Suprapubic skin (tissue), 4 donors: ENCODE measurements around the gene GATAD2B. TPM values are rescaled to one million over a fixed set of nuclear protein-coding genes. Genes with fewer than 3 reads are reported as not detected.

Experiments
- DNase-seq, 2 donors: peaks; one replicate each; pipeline ENCODE4 v3.0.0-alpha.2; 2019; ENCODE audit warnings: low spot score in 2 of 2
- H3K27ac ChIP-seq: fragments of 200-600 bp; sonication (generic); one replicate; pipeline ENCODE4 v1.5.1; 2019
- H3K27me3 ChIP-seq: fragments of 200-600 bp; sonication (generic); one replicate; pipeline ENCODE4 v1.5.1; 2019
- H3K36me3 ChIP-seq: fragments of 200-600 bp; sonication (generic); one replicate; pipeline ENCODE4 v1.5.1; 2019
- H3K4me1 ChIP-seq: fragments of 200-600 bp; sonication (generic); one replicate; pipeline ENCODE4 v1.5.1; 2019
- H3K4me3 ChIP-seq: fragments of 200-600 bp; sonication (generic); one replicate; pipeline ENCODE4 v1.5.1; 2019; ENCODE audit warnings: mild to moderate bottlenecking
- H3K9me3 ChIP-seq: fragments of 200-600 bp; sonication (generic); one replicate; pipeline ENCODE4 v1.5.1; 2019
- EP300 ChIP-seq: sonication (generic); formaldehyde crosslinking; IDR thresholded peaks from one replicate; pipeline ENCODE4 v1.6.1; 2017; ENCODE audit warnings: antibody characterized with exemption
- POLR2A ChIP-seq, 2 donors: fragments of 450-650 bp; IDR thresholded peaks; one replicate each; pipeline ENCODE4 v1.6.1; 2017; ENCODE audit warnings: antibody characterized with exemption in 2 of 2, mild to moderate bottlenecking in 2 of 2, moderate library complexity in 2 of 2
- POLR2AphosphoS5 ChIP-seq, 3 donors: sonication (generic); formaldehyde crosslinking; IDR thresholded peaks; one replicate each; pipeline ENCODE4 v1.6.1; 2017; ENCODE audit warnings: antibody characterized with exemption in 3 of 3
- whole genome bisulfite sequencing: methylation state at CpG from one replicate; pipeline ENCODE4 v1.1.5; 2018; 5-methylcytosine and 5-hydroxymethylcytosine counted together
- total RNA-seq, 4 donors: library from RNA; depleted of rRNA; stranded (reverse); fragments of >200 nt; gene quantifications; one replicate each; pipeline ENCODE4 v1.1.0, GENCODE V29; 2016
- TF ChIP-seq, protein P1 (sequence below), 2 donors: fragments of 200-600 bp in 1 of 2; fragments of 450-650 bp in 1 of 2; sonication (generic) in 1 of 2; IDR thresholded peaks; one replicate each; pipeline ENCODE4 v1.5.1; 2016 to 2019; ENCODE audit warnings: antibody characterized with exemption in 2 of 2, mild to moderate bottlenecking in 1 of 2, moderate library complexity in 1 of 2

GATAD2B gene
- total RNA-seq, 4 donors from 2014 or later: 25.5 to 64.5 (median 37.1) TPM

GRCh38 chr1:153801786-153802697 lies 120.7 kb downstream of the GATAD2B start:
- peaks cover 28% of the 10 kb centered on the region for H3K4me1 ChIP-seq
- H3K27me3 ChIP-seq: no peaks in the 10 kb centered on the region
- DNase-seq: peak in 1 of 2 donors; percentile 67
- H3K36me3 ChIP-seq: peaks cover 2% of the 10 kb centered on the region
- H3K4me3 ChIP-seq: no peak overlapping the region
- WGBS: 82% methylated on average over 7 of the region's 7 CpGs
- no peaks in the 10 kb centered on the region for H3K9me3 ChIP-seq
- no peak overlapping the region for H3K27ac ChIP-seq
- TF ChIP-seq, protein P1, sequence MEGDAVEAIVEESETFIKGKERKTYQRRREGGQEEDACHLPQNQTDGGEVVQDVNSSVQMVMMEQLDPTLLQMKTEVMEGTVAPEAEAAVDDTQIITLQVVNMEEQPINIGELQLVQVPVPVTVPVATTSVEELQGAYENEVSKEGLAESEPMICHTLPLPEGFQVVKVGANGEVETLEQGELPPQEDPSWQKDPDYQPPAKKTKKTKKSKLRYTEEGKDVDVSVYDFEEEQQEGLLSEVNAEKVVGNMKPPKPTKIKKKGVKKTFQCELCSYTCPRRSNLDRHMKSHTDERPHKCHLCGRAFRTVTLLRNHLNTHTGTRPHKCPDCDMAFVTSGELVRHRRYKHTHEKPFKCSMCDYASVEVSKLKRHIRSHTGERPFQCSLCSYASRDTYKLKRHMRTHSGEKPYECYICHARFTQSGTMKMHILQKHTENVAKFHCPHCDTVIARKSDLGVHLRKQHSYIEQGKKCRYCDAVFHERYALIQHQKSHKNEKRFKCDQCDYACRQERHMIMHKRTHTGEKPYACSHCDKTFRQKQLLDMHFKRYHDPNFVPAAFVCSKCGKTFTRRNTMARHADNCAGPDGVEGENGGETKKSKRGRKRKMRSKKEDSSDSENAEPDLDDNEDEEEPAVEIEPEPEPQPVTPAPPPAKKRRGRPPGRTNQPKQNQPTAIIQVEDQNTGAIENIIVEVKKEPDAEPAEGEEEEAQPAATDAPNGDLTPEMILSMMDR (IDR thresholded peaks at IDR 0.05): no peak
- no peak for TF ChIP-seq POLR2A (IDR thresholded peaks at IDR 0.05)
- TF ChIP-seq EP300: no peak
- TF ChIP-seq POLR2AphosphoS5 (IDR thresholded peaks at IDR 0.05): no peak

GRCh38 chr1:153801028-153801625 lies 121.6 kb downstream of the GATAD2B start:
- TF ChIP-seq POLR2AphosphoS5 (IDR thresholded peaks at IDR 0.05): no peak
- TF ChIP-seq EP300: no peak
- TF ChIP-seq, protein P1 (IDR thresholded peaks at IDR 0.05): no peak
- TF ChIP-seq POLR2A (IDR thresholded peaks at IDR 0.05): no peak
- Histone ChIP-seq H3K4me1 (peaks cover 26% of the 10 kb centered on the region), H3K27ac (no peak overlapping the region), H3K27me3 (no peaks in the 10 kb centered on the region), H3K9me3 (no peaks in the 10 kb centered on the region), H3K4me3 (no peak overlapping the region), H3K36me3 (no peaks in the 10 kb centered on the region)
- 99% methylated on average over 5 of the region's 6 CpGs for WGBS
- DNase-seq: peak in 1 of 2 donors; percentile 64

- H3K4me1 ChIP-seq: peaks cover 20% of the 10 kb centered on the region
- no peaks in the 10 kb centered on the region for H3K36me3 ChIP-seq
- H3K4me3 ChIP-seq: no peak overlapping the region
- WGBS: 55% methylated on average over 7 of the region's 7 CpGs
- TF ChIP-seq POLR2AphosphoS5 (IDR thresholded peaks at IDR 0.05): no peak
- TF ChIP-seq, protein P1 (IDR thresholded peaks at IDR 0.05): no peak
- TF ChIP-seq EP300: no peak
- no peak for TF ChIP-seq POLR2A (IDR thresholded peaks at IDR 0.05)
- no peaks in the 10 kb centered on the region for H3K9me3 ChIP-seq
- H3K27me3 ChIP-seq: no peaks in the 10 kb centered on the region
- no peak overlapping the region for H3K27ac ChIP-seq
- DNase-seq: peak in 1 of 2 donors; percentile 77
Observed at GRCh38 chr1:153800516-153800915, 122.3 kb downstream of the GATAD2B start.

- H3K36me3 ChIP-seq: no peaks in the 10 kb centered on the region
- no peak overlapping the region for H3K4me3 ChIP-seq
- no peaks in the 10 kb centered on the region for H3K27me3 ChIP-seq
- H3K4me1 ChIP-seq: peaks cover 15% of the 10 kb centered on the region
- TF ChIP-seq EP300 (no peak), POLR2A (IDR thresholded peaks at IDR 0.05) (no peak), POLR2AphosphoS5 (IDR thresholded peaks at IDR 0.05) (no peak)
- TF ChIP-seq, protein P1 (IDR thresholded peaks at IDR 0.05): no peak
- peak in 1 of 2 donors; percentile 71 for DNase-seq
- H3K27ac ChIP-seq: no peak overlapping the region
- H3K9me3 ChIP-seq: no peaks in the 10 kb centered on the region
- 88% methylated on average over 22 of the region's 27 CpGs for WGBS
Observed at GRCh38 chr1:153799566-153800465, 123.0 kb downstream of the GATAD2B start.
